Liver (tissue), 9 donors: ENCODE measurements around the gene HOXB9. TPM values are rescaled to one million over a fixed set of nuclear protein-coding genes. Genes with fewer than 3 reads are reported as not detected.

Experiments used
- DNase-seq: peaks from one replicate; pipeline ENCODE4 v3.0.0-alpha.2; 2017; ENCODE audit warnings: low spot score
- H3K27ac ChIP-seq, 2 donors: one replicate each; pipeline ENCODE4 v1.7.0; 2013; ENCODE audit warnings: inconsistent platforms in 2 of 2, low read length in 2 of 2, control low read depth in 1 of 2, low read depth in 1 of 2, mild to moderate bottlenecking in 1 of 2
- H3K27me3 ChIP-seq, 4 donors: one replicate each; pipeline versions ENCODE4 v1.6.1 to v1.7.0; 2013; ENCODE audit warnings: low read length in 3 of 4, inconsistent platforms in 1 of 4, mild to moderate bottlenecking in 1 of 4, moderate library complexity in 1 of 4; ENCODE audit not compliant: control insufficient read depth in 4 of 4, insufficient read depth in 4 of 4
- H3K36me3 ChIP-seq, 4 donors: one replicate each; pipeline versions ENCODE4 v1.6.1 to v1.7.0; 2013; ENCODE audit warnings: low read length in 3 of 4, mild to moderate bottlenecking in 3 of 4, low read depth in 1 of 4, moderate library complexity in 1 of 4; ENCODE audit not compliant: control insufficient read depth in 4 of 4, insufficient read depth in 3 of 4
- H3K4me1 ChIP-seq, 4 donors: one replicate each; pipeline versions ENCODE4 v1.6.1 to v1.7.0; 2013; ENCODE audit warnings: low read length in 3 of 4, mild to moderate bottlenecking in 3 of 4, moderate library complexity in 1 of 4; ENCODE audit not compliant: control insufficient read depth in 4 of 4, insufficient read depth in 4 of 4
- H3K4me3 ChIP-seq, 3 donors: one replicate each; pipeline versions ENCODE4 v1.6.1 to v1.7.0; 2013; ENCODE audit warnings: low read length in 3 of 3, control low read depth in 1 of 3, low read depth in 1 of 3, mild to moderate bottlenecking in 1 of 3
- H3K9ac ChIP-seq, 2 donors: one replicate each; pipeline ENCODE4 v1.7.0; 2013; ENCODE audit warnings: low read length in 2 of 2, mild to moderate bottlenecking in 2 of 2, moderate library complexity in 2 of 2, control low read depth in 1 of 2, low read depth in 1 of 2
- H3K9me3 ChIP-seq, 4 donors: one replicate each; pipeline versions ENCODE4 v1.6.1 to v1.7.0; 2013; ENCODE audit warnings: low read length in 3 of 4; ENCODE audit not compliant: control insufficient read depth in 4 of 4
- ATF3 ChIP-seq: IDR thresholded peaks from 2 replicates; pipeline ENCODE4 v1.6.1; 2016; ENCODE audit warnings: antibody characterized with exemption
- FOXA1 ChIP-seq: IDR thresholded peaks from 2 replicates; pipeline ENCODE4 v1.6.1; 2016; ENCODE audit warnings: antibody characterized with exemption
- FOXA2 ChIP-seq: IDR thresholded peaks from 2 replicates; pipeline ENCODE4 v1.6.1; 2016; ENCODE audit warnings: antibody characterized with exemption
- GABPA ChIP-seq, 2 donors: IDR thresholded peaks in 1 of 2; conservative IDR thresholded peaks in 1 of 2; 2 replicates each; pipeline ENCODE4 v1.6.1; 2016; ENCODE audit warnings: antibody characterized with exemption in 2 of 2, mild to moderate bottlenecking in 1 of 2, moderate library complexity in 1 of 2
- HNF4A ChIP-seq, 2 donors: conservative IDR thresholded peaks; 2 replicates each; pipeline ENCODE4 v1.6.1; 2016; ENCODE audit warnings: antibody characterized with exemption in 2 of 2, mild to moderate bottlenecking in 2 of 2
- JUND ChIP-seq, 2 donors: IDR thresholded peaks; 2 replicates each; pipeline ENCODE4 v1.6.1; 2016; ENCODE audit warnings: antibody characterized with exemption in 2 of 2
- NR2F2 ChIP-seq: IDR thresholded peaks from 2 replicates; pipeline ENCODE4 v1.6.1; 2016; ENCODE audit warnings: antibody characterized with exemption
- REST ChIP-seq: IDR thresholded peaks from 2 replicates; pipeline ENCODE4 v1.6.1; 2016; ENCODE audit warnings: antibody characterized with exemption, mild to moderate bottlenecking
- RXRA ChIP-seq, 2 donors: IDR thresholded peaks; 2 replicates each; pipeline ENCODE4 v1.6.1; 2017 to 2018; ENCODE audit warnings: antibody characterized with exemption in 2 of 2, mild to moderate bottlenecking in 1 of 2
- SP1 ChIP-seq: IDR thresholded peaks from 2 replicates; pipeline ENCODE4 v1.6.1; 2018; ENCODE audit warnings: antibody characterized with exemption, mild to moderate bottlenecking
- TAF1 ChIP-seq: conservative IDR thresholded peaks from 2 replicates; pipeline ENCODE4 v1.6.1; 2016; ENCODE audit warnings: antibody characterized with exemption, mild to moderate bottlenecking
- YY1 ChIP-seq: IDR thresholded peaks from 2 replicates; pipeline ENCODE4 v1.6.1; 2016; ENCODE audit warnings: antibody characterized with exemption, mild to moderate bottlenecking
- WGBS: extraction: QIAGEN DNeasy Blood & Tissue Kit; methylation state at CpG from one replicate; pipeline ENCODE4 v1.1.7; 2013; 5-methylcytosine and 5-hydroxymethylcytosine counted together
- polyA plus RNA-seq, 2 donors: library from polyadenylated mRNA; stranded (reverse) in 1 of 2; unstranded in 1 of 2; fragments of 200-250 nt in 1 of 2; fragments of >200 nt in 1 of 2; fragmentation: Nextera tagmentation in 1 of 2; extraction: Ambion mirVana in 1 of 2; gene quantifications; one replicate each; pipeline versions ENCODE4 v1.2.1 to v1.2.3, GENCODE V29; 2013 to 2015
- total RNA-seq, 2 donors: library from RNA; depleted of rRNA; stranded (reverse); fragments of >200 nt; gene quantifications; one replicate each; pipeline ENCODE4 v1.2.3, GENCODE V29; 2014
- donor health status: healthy.
- donor health status: healthy.
- donor health status: healthy.
- donor health status: healthy.
- donor health status: healthy.

The HOXB9 gene
- total and polyA plus RNA-seq, 4 donors = not detected

GRCh38 chr17:48647103-48647962, 21.2 kb upstream of the HOXB9 start:
- WGBS = 4% methylated on average over 30 of the region's 30 CpGs
- H3K4me1 ChIP-seq = peaks cover 0 to 6% (median 2%) of the 10 kb centered on the region in 4 donors
- H3K9ac ChIP-seq = no peak overlapping the region
- H3K36me3 ChIP-seq = no peaks in the 10 kb centered on the region
- H3K4me3 ChIP-seq = peak overlapping the region in 2 of 3 donors; percentile 28 to 32
- no peaks in the 10 kb centered on the region for H3K9me3 ChIP-seq
- peaks cover 8 to 22% (median 16%) of the 10 kb centered on the region in 4 donors for H3K27me3 ChIP-seq
- DNase-seq = no peak
- TF ChIP-seq SP1 = no peak
- no peak overlapping the region for H3K27ac ChIP-seq

GRCh38 chr17:48646183-48647102, 20.3 kb upstream of the HOXB9 start:
- Histone ChIP-seq H3K9ac (no peak overlapping the region), H3K4me3 (peak overlapping the region in 1 of 3 donors; percentile 12), H3K27ac (no peak overlapping the region), H3K4me1 (peaks cover 0 to 6% (median 2%) of the 10 kb centered on the region in 4 donors), H3K9me3 (no peaks in the 10 kb centered on the region), H3K36me3 (no peaks in the 10 kb centered on the region), H3K27me3 (peaks cover 9 to 22% (median 16%) of the 10 kb centered on the region in 4 donors)
- 3% methylated on average over 80 of the region's 80 CpGs for WGBS
- no peak for TF ChIP-seq FOXA1
- no peak for TF ChIP-seq RXRA (IDR thresholded peaks at IDR 0.05)
- TF ChIP-seq REST = no peak
- TF ChIP-seq SP1 = no peak
- TF ChIP-seq JUND (IDR thresholded peaks at IDR 0.05) = no peak
- TF ChIP-seq NR2F2 = no peak
- no peak for TF ChIP-seq FOXA2
- TF ChIP-seq ATF3 = no peak
- no peak for TF ChIP-seq YY1
- TF ChIP-seq TAF1 = no peak
- TF ChIP-seq HNF4A (conservative IDR thresholded peaks at IDR 0.05) = no peak
- TF ChIP-seq GABPA (IDR thresholded peaks at IDR 0.05 in 1 of 2, conservative IDR thresholded peaks at IDR 0.05 in 1 of 2) = no peak
- DNase-seq = no peak
